GM06990 (cell line): ENCODE measurements around the gene C12orf56.
"Not testable (repeated sequence)": the region's sequence is repeated elsewhere in the genome, so short reads cannot be mapped to it uniquely, and the experiment has no call there.

Source experiments
- DNase-seq: peaks from one replicate; pipeline ENCODE4 v3.0.0-alpha.2; 2011; ENCODE audit not compliant: insufficient read length; ENCODE audit errors: extremely low read depth
- H3K27me3 ChIP-seq: replicated peaks from 2 replicates; pipeline ENCODE4 v1.6.0; 2011; ENCODE audit warnings: low read length; ENCODE audit not compliant: control insufficient read depth, insufficient read depth
- H3K36me3 ChIP-seq: 2 replicates; pipeline ENCODE4 v1.5.1; 2011; ENCODE audit warnings: low read length; ENCODE audit not compliant: control insufficient read depth, insufficient read depth
- H3K4me3 ChIP-seq: replicated peaks from 2 replicates; pipeline ENCODE4 v1.5.1; 2011; ENCODE audit warnings: low read depth, mild to moderate bottlenecking, control low read depth, low read length
- TF ChIP-seq, protein P1 (sequence below): IDR thresholded peaks from 2 replicates; pipeline ENCODE4 v1.5.1; 2011; ENCODE audit warnings: low read length, control low read depth, mild to moderate bottlenecking, inconsistent platforms; ENCODE audit not compliant: insufficient read depth, poor library complexity, severe bottlenecking

C12orf56 gene

DNA sequence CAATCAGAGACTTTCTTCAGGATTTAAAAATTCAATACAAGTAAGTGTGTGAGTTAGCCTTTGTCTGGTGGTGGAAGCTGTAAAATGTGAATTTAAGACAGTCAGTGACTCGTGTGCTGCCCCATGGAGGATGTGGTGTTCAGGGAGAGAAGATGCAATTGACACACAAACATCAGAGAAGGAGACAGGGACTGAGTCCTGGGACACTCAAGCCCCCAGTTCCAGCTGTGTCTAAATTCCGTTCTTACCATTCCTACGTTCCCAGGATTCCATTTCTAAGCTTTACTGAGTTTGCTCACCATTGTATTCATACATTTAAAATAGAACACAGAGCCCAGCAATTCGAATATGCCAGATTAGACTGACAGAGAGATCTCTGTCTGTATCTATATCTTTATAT is 67.6 kb downstream of the C12orf56 start:
- no peaks in the 10 kb centered on the region for H3K36me3 ChIP-seq
- no peaks in the 10 kb centered on the region for H3K27me3 ChIP-seq
- no peak overlapping the region for H3K4me3 ChIP-seq
- no peak for DNase-seq
- TF ChIP-seq, protein P1, sequence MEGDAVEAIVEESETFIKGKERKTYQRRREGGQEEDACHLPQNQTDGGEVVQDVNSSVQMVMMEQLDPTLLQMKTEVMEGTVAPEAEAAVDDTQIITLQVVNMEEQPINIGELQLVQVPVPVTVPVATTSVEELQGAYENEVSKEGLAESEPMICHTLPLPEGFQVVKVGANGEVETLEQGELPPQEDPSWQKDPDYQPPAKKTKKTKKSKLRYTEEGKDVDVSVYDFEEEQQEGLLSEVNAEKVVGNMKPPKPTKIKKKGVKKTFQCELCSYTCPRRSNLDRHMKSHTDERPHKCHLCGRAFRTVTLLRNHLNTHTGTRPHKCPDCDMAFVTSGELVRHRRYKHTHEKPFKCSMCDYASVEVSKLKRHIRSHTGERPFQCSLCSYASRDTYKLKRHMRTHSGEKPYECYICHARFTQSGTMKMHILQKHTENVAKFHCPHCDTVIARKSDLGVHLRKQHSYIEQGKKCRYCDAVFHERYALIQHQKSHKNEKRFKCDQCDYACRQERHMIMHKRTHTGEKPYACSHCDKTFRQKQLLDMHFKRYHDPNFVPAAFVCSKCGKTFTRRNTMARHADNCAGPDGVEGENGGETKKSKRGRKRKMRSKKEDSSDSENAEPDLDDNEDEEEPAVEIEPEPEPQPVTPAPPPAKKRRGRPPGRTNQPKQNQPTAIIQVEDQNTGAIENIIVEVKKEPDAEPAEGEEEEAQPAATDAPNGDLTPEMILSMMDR: no peak

DNA sequence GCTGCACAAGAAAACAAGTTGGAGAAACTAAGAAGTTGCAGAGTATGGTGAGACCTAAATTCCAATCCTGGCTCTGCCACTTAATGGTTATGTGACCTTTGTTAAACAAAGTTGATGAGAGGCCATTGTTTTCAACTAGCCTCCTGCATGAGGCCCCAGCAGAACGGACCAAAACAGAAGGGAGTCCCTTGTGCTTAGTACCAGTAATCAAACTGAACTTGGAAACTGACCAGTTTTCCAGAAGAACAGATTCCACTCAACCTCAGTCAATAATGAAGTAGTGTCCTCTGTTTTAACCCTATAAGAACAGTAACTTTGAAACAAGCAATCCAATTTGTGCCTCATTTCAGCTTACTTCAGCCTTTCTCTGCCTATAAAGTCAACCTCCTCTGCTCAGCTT is 69.9 kb downstream of the C12orf56 start:
- DNase-seq: no peak
- no peaks in the 10 kb centered on the region for H3K27me3 ChIP-seq
- TF ChIP-seq, protein P1: no peak

DNA sequence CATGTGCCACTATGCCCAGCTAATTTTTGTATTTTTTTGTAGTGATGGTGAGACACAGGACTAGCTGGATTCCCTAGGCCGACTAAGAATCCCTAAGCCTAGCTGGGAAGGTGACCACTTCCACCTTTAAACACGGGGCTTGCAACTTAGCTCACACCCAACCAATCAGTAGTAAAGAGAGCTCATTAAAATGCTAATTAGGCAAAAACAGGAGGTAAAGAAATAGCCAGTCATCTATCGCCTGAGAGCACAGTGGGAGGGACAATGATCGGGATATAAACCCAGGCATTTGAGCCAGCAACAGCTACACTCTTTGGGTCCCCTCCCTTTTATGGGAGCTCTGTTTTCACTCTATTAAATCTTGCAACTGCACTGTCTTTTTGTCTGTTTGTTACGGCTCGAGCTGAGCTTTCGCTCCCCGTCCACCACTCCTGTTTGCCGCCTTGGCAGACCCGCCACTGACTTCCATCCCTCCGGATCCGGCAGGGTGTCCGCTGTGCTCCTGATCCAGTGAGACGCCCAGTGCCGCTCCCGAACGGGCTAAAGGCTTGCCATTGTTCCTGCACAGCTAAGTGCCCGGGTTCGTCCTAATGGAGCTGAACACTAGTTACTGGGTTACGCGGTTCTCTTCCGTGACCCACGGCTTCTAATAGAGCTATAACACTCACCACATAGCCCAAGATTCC is 70.9 kb downstream of the C12orf56 start:
- H3K4me3 ChIP-seq, DNase-seq, H3K27me3 ChIP-seq, H3K36me3 ChIP-seq: not testable (repeated sequence)

More for the DNA sequence above, 69.9 kb downstream of the C12orf56 start:
- H3K36me3 ChIP-seq: no peaks in the 10 kb centered on the region
- H3K4me3 ChIP-seq: no peak overlapping the region

DNA sequence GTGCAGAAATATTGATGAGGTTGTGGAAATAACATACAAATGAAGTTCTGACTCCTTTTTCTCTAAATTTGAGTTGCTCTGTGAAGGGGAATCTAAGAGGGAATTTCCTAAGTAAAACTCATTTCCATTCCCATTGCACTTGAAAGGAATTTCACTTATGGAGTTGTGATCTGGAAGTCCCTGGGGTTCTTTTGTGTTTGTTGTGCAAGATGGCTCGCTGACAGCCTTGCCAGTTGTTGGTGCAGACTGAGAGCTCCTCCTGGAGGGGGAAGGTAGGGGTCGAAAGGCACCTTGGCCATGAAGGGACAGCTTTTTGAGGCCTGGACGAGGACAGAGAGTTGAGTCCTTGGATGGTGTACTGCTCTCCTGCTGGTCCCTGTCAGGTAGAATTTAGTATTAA is 72.0 kb downstream of the C12orf56 start:
- DNase-seq: peak; percentile 12
- TF ChIP-seq, protein P1: peak; percentile 34
- H3K36me3 ChIP-seq: no peaks in the 10 kb centered on the region
- H3K27me3 ChIP-seq: no peaks in the 10 kb centered on the region
- H3K4me3 ChIP-seq: no peak overlapping the region

DNA sequence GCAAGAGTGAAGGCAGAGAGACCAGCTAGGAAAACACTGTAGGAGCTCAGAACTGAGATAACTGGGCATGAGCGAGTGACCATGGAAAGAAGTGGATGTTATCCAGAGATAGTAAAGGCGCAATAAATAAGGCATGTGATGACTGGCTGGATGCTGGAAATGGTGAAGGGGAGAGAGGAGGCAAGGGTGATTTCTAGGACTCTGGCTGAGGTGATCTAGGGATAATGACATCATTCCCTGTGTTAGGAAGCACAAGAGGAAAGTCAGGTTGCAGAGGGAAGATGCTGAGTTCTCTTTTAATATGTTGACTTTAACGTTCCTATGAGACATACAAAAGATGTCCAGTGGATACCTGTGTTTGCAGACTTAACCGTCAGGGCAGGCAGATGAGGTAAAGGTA is 78.7 kb downstream of the C12orf56 start:
- Histone ChIP-seq H3K27me3 (no peaks in the 10 kb centered on the region), H3K4me3 (no peak overlapping the region)
- TF ChIP-seq, protein P1: no peak

DNA sequence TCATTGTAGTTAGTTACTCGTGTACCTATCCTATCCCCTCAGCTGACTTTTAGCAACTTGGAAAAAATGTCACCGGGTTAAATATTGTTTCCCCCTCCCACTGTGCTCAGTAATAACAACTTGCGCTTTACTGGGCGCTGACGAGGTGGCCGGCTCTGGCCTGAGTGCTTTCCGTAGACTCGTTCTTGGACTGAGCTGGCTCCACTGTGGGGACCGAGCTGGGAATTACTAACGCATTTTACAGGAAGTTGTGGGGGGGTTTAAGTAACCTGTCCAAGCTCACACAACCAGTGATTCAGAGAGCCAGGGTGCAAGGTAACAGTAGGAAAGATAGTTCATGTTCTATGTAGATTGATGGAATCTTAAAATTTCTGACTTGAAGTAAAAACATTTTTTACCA is 86.0 kb downstream of the C12orf56 start:
- TF ChIP-seq, protein P1: no peak

More for the DNA sequence above, 78.7 kb downstream of the C12orf56 start:
- H3K36me3 ChIP-seq: no peaks in the 10 kb centered on the region
- DNase-seq: no peak

More for the DNA sequence above, 86.0 kb downstream of the C12orf56 start:
- Histone ChIP-seq H3K27me3 (no peaks in the 10 kb centered on the region), H3K36me3 (no peaks in the 10 kb centered on the region), H3K4me3 (no peak overlapping the region)
- DNase-seq: no peak
